HG03064 (cell line): ENCODE measurements around the gene GPR137.
"Not testable (repeated sequence)": the region's sequence is repeated elsewhere in the genome, so short reads cannot be mapped to it uniquely, and the experiment has no call there.

Source experiments
- ATAC-seq: cut with Tn5 transposase; IDR thresholded peaks from one replicate; pipeline ENCODE4 v1.9.1; 2021; ENCODE audit warnings: low read depth; ENCODE audit not compliant: unreplicated experiment

GPR137 gene

DNA sequence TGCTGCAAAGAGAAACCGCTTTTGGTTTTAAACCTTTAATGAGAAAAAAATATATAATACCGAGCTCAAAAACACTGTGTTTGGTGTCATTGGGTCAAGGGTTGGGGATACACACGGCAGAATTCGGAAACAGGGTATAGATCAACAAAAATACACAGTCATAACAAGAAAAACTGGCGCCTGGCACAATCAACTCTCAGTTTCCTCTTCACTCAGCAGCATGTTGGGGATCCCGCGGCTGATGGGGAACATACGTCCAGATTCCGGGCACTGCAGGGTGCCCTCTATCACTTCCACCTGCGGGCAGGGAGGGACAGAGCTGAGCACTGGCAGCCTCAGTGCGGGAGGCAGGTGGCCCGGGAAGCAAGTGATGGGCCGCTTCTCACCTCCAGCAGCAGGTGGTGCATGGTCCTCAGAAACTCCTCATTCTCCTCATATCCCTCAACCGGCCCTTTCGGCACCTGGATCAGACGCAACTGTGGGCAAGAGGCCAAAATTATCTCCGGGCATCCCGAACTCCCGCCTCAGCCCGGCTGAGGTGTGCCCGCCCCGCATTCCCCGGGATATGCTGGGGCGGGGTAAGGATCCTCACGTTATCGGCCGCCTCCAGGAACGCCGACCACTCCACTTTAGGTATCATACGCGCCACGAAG lies 31.1 kb downstream of the GPR137 start:
- no peak for ATAC-seq

DNA sequence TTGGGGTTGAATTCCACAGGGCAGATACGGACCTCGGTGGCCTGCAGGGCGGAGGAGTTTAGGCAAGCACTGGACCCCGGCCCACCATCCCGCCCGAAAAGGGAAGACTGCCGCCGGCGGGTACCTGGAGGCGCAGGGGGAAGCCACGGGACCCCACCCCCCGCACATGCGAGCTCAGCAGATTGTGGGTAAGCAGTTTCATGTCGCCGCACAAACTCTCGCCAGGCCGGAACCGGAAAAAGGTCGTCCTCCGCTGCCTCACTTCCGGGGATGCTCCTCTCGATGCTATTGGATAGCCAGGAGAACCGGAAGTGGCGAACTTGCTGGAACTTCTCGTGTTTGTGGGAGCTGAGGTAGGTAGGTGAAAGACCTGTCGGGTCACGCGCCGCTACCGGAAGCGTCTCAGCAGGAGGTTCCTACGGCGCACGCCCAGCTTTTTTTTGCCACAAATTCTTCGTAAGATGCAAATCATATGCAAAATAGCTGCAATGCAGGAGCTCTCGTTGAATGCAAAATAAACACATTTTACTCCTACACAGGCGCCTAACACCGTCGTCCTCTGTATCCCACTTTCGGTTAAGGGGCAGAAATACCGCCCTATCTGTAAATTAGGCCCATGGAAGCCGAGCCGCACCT lies 31.8 kb downstream of the GPR137 start, which contains the start of gene TRMT112:
TRMT112 (minus strand) TSS at position 235 of the 636 bp plus-strand sequence; CDS start at position 202, 33 bp downstream.
- ATAC-seq = peak; percentile 41

DNA sequence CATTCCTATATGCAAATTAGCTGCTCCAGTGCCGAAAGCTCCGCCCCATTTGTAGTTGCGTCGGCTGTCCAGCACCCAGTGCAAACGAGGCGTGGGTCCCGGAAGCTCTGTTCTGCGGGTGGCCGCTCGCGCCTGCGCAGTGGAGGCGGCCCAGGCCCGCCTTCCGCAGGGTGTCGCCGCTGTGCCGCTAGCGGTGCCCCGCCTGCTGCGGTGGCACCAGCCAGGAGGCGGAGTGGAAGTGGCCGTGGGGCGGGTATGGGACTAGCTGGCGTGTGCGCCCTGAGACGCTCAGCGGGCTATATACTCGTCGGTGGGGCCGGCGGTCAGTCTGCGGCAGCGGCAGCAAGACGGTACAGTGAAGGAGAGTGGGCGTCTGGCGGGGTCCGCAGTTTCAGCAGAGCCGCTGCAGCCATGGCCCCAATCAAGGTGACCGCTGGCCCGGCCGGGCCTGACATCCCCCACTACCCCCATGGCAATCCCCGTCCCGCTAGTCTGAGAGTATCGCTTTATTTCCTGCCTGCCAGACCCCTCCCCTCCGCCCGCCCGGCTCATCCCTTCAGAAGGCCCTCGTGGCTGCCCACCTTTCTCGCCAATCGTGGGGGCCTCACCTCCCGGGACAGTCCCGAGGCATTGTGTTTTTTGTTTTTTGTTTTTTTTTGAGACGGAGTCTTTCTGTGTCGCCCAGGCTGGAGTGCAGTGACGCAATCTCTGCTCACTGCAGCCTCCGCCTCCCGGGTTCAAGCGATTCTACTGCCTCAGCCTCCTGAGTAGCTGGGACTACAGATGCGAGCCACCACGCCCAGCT lies 32.5 kb downstream of the GPR137 start, which contains the start of gene PRDX5:
PRDX5 (plus strand) TSS at position 161 of the 805 bp plus-strand sequence; CDS start at position 256, 95 bp downstream.
- peak; percentile 56 for ATAC-seq

DNA sequence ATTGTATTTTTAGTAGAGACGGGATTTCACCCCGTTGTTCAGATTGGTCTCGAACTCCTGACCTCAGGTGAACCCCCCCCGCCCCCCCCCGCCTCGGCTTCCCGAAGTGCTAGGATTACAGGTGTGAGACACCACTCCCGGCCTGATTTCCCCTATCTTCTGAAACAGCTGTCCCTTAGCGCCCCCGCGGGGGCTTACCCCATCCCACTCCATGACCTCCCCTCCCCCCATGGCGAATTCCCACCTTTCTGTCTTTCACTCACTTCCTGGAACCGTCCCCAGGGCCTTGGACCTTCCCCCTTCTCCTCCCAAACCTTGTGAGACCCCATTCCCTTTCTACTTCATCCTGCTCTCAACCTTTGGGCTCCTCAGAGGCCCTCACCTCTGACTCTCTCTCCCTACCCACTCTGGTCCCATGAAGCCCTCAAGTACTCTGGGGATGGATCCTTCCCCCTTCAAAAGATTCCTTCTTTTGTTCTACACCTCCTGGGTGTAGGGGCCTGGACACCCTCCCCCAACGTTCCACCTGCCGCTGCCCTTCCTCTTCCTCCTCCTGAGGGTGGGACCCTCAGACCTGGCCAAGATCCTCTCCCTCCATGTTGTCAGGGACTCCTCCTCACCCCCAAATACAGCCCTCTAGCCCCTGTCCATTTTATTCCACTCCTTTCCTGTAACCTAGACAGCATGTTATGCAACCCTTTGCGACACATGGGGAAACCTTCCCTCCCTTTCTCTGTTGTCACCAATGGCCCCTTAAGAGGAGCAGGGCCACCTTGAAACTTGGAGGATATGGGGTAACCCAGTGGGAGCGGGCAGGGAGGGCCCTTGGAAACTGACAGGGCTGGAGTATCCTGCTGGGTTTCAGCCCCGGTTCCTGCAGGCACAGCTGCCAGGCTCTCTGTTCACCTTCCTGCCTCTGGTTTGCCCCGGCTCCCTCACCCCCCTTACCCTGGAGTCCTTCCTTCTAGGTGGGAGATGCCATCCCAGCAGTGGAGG lies 33.4 kb downstream of the GPR137 start:
- ATAC-seq = no peak

DNA sequence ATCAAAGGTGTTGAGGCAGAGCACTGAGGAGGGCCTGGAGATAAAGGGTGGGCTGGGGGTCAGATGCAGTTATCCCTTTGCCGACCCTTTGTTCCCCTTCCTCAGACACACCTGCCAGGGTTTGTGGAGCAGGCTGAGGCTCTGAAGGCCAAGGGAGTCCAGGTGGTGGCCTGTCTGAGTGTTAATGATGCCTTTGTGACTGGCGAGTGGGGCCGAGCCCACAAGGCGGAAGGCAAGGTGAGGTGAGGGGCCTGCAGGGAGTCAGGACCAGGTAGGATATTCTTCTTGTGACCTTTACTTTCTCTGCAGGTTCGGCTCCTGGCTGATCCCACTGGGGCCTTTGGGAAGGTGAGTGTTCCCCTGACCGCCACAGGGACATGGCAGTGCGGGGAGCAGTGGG lies 34.9 kb downstream of the GPR137 start:
- no peak for ATAC-seq

DNA sequence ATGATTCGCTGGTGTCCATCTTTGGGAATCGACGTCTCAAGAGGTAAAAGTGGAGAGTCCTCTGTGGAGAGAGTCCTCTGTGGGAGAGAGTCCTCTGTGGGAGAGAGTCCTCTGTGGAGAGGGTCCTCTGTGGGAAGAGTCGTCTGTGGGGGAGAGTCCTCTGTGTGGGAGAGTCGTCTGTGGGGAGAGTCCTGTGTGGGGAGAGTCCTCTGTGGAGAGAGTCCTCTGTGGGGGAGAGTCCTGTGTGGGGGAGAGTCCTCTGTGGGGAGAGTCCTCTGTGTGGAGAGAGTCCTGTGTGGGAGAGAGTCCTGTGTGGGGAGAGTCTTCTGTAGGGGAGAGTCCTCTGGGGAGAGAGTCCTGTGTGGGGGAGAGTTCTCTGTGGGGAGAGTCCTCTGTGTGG lies 35.4 kb downstream of the GPR137 start:
- no peak for ATAC-seq

DNA sequence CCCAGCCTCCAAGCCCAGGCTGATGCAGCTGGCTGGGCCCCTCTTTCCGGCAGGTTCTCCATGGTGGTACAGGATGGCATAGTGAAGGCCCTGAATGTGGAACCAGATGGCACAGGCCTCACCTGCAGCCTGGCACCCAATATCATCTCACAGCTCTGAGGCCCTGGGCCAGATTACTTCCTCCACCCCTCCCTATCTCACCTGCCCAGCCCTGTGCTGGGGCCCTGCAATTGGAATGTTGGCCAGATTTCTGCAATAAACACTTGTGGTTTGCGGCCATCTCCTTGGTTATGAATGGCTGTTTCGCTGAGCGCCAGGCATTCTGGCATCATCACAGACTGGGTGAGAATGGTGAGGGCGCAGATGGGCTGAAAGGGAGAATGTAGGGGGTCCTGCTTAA lies 35.9 kb downstream of the GPR137 start:
- no peak for ATAC-seq

DNA sequence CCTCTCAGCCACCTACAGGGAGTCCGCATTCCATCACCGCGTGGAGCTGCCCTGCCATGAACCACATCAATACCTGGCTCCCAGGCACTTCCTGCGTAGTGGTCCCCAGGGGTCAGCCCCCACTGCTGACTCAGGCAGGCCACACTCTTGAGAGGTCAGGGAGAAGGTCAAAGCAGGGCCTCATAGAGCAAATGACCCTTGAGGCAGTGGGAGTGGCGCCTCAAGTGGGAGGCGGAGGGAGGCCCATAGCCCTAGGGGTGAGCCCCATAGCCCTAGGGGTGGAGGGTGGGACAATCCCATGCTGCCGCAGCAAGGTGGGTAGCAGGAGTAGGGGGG lies 37.2 kb downstream of the GPR137 start:
- no peak for ATAC-seq

DNA sequence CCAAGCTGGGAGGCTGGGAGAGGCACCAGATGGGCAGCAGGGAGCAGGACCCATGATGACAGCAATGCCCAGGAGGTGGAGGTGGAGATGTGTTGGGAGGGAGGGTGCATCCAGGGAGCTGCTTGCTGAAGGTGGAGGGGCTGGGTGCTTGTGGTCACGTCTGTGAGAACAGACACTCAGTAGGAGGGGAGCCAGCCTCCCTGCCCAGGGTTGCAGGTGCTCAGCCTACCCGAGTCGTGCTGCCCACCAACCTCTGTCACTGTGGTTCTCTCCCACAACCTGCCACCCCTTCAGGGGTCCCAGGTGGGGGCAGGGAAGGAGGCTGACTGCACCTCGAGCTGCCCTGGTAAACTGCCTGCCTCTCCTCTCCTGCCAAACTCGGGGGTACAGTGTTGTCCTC lies 37.7 kb downstream of the GPR137 start:
- ATAC-seq = no peak

DNA sequence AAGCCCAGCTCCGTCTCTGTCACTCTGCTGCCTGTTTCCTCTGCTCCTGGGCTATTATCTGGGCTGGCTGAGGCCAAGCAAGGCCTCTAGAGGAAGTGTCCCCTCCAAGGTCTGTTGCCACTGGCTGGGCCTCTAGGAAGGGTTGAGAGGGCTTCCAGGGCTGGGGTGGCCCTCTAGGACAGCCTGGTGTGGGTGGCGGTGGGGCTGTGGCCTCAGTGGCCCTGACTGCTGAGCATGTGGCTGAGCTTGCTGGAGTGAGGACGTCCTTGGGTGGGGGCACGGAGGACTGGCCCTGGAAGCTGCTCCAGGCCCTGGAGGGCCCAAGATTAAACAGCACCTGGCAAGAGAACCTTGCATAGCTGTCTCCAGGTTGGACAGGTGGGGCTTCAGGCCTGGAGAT lies 38.3 kb downstream of the GPR137 start:
- ATAC-seq = not testable (repeated sequence)

DNA sequence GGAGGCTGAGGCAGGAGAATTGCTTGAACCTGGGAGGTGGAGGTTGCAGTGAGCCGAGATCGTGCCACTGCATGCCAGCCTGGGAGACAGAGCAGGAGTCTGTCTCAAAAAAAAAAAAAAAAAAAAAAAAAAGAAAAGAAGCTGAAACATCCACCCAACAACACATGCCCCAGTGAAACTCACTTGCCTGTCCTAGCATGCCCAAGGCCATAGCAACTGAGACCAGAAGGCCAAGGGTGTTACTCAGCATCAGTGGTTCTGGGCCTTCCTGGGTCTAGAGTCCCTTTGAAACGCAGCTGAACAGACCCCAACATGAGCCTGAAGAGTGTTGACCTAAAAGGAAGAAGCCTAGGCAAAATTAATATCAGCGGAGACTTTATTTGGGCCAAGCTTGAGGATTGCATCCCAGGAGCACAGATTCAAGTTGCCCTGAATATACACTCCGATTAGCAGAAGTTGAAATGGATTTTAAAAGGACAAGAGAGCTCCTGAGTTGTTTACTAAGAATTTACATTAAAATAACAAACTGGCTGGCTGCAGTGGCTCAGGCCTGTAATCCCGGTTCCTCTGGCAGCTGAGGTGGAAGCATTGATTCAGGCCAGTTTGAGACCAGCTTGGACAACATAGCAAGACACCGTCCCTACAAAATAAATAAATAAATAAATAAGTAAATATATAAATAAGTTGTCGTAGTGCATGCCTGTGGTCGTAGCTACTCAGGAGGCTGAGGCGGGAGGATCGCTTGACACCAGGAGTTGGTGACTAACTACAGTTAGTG lies 39.2 kb downstream of the GPR137 start:
- ATAC-seq = no peak

DNA sequence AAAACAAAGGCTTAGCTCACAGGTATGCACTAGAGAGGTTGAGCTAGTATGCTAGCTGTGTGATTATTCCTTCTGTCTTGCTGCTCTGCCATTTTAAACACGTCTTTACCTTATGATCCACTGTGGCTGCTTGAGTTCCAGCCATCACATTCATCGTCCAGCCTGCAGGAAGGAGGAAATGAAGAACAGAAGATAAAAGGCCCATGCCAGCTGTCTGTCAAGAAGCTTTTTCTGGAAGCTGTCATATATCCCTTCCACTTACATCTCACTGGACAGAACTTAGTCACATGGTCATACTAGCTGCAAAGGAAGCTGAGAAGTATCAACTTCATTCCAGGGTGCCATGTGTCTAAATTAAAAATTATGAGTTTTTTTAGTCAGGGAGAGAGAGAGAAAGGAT lies 41.7 kb downstream of the GPR137 start:
- ATAC-seq = no peak

DNA sequence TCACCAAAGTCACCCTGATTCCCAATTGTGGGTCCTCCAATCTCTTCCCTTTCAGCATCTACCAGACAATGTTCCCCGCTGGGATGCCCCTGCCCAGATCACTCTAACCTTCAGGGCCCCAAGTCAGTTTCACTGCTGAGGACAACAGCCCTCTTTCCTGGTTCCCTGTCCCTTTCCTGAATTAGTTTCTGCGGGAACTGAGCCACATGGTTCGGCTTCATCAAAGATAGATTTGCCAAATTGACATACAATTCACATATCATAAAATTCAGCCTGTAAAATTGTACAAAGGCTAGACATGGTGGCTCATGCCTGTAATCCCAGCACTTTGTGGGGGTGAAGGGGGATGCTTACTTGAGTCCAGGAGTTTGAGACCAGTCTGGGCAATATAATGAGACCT lies 42.3 kb downstream of the GPR137 start:
- no peak for ATAC-seq

DNA sequence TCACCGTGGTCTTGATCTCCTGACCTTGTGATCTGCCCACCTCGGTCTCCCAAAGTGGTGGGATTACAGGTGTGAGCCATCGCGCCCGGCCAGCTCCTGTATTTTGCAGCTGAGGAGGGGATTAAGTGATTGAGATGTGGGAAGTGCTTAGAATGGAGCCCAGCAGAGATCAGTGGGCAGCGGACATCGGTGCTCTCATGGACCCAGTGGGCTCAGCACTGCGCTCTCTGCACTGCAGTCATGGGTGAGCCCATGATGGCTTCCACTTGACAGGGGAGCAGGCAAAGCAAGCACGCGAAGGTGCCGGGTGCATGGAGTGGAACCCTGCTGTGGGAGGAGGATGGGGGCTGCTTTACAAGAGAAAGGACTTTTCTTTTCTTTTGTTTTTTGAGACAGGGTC lies 45.2 kb downstream of the GPR137 start:
- ATAC-seq = no peak

DNA sequence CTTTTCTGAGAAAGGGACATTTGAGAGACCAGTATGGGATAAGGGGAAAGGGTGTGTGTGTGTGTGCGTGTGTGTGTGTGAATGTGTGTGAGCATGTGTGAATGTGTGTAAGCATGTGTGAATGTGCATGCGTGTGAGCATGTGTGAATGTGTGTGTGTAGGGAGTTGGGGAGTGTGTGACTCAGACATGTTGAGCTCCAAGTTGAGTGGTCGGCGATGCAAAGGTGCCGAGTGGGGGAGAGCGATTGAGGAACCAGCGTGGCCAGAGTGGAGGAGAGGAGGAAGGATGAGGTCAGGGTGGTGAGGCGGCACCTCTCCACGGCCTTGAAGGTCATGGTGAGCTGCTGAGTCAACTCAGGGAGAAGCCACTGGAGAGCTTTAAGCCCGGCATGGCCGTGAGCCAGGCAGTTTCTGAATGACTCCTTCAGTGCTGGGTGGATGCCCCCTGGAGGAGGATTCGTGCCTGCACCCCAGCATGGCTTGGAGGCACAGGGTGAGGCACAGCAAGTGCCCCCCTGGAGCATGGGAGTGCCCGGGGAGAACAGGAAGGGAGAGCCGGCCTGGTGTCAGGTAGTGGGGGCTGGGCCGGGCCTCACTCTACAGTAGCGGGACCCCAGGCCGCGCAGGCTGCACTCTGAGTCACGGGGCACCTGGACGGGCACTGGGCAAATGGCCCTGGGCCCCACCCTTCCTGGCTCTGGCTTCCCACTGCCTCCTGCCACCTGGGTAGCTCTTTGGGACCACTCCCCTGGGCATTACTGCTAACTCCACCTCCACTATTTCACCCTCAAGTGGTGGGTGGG lies 46.1 kb downstream of the GPR137 start:
- ATAC-seq = no peak

DNA sequence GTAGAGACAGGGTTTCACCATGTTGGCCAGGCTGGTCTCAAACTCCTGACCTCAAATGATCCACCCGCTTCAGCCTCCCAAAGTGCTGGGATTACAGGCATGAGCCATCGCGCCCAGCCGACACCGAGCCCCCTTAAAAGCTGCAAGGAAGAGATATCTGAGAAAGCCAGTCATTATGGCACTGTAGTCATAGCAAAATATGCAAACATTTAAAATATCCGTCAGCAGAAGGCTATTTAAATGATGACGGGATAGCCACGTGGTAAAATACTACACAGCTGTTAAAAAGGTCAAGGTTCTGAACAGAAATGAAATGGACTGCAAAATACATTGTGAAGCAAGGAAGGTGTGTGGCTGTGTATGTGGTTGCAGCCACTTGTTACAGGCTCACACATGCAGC lies 47.9 kb downstream of the GPR137 start:
- ATAC-seq = no peak

DNA sequence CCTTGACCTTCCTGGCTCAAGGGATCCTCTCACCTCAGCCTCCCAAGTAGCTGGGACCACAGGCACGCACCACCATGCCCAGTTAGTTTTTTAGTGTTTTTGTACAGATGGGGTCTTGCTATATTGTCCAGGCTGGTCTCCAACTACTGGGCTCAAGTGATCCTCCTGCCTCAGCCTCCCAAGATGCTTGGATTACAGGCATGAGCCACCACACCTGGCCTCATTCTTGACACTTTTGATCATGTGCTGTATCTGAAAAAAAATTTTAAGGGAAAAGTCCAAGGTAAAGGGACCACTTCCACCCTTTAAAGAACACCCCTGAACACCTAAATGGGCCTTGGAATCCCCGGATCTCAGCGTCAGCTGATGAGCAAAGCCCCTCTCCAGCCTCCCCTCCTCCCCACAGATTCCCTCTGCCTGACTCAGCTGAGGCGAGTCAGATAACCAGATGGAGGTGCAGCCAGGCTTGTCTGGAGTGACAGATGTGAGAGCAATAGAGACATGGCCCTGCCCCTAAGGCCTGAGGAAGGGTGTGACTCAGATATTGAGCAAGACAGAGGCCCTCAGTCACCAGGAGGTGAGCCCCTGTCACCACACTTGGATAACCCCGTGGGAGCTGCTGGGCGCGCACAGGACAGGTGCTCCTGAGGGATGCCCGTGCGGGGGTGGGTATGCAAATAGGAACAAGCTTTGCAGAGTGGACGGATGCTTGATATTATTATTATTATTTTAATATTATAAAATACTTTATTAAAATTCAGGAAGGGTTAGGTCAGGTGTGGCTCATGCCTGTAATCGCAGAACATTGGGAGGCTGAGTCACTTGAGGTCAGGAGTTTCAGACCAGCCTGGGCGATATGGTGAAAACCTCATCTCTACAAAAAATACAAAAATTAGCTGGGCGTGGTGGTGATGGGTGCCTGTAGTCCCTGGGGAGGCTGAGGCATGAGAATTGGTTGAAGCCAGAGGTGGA lies 49.4 kb downstream of the GPR137 start:
- ATAC-seq = peak; percentile 74
